SU-DHL-6 (cell line): ENCODE measurements around the gene GBX2.

Experiments used
- H2AFZ ChIP-seq: fragments of 200-600 bp; sonication (generic); 2 replicates; pipeline ENCODE4 v1.6.1; 2014; ENCODE audit warnings: low read depth, mild to moderate bottlenecking, moderate library complexity, mixed read lengths, antibody characterized with exemption, low read length; ENCODE audit not compliant: severe bottlenecking
- H3F3A ChIP-seq: fragments of 200-600 bp; shearing (Covaris generic); 2 replicates; pipeline ENCODE4 v1.6.0; 2016; ENCODE audit warnings: antibody characterized with exemption, mild to moderate bottlenecking; ENCODE audit not compliant: insufficient read depth
- H3K27ac ChIP-seq: fragments of 200-600 bp; sonication (generic); 2 replicates; pipeline ENCODE4 v1.5.1; 2016; ENCODE audit warnings: low read depth, mild to moderate bottlenecking, low read length, moderate library complexity, mixed read lengths
- H3K27me3 ChIP-seq: fragments of 200-600 bp; sonication (generic), shearing (Covaris generic); 2 replicates; pipeline ENCODE4 v1.6.0; 2014; ENCODE audit warnings: mild to moderate bottlenecking, low read length
- H3K36me3 ChIP-seq: fragments of 200-600 bp; sonication (generic); 2 replicates; pipeline ENCODE4 v1.6.1; 2014; ENCODE audit warnings: mild to moderate bottlenecking, low read length, mixed read lengths
- H3K4me2 ChIP-seq: fragments of 300-600, 200-600 bp; shearing (Covaris generic), sonication (generic); 2 replicates; pipeline ENCODE4 v1.6.0; 2014; ENCODE audit warnings: low read length, low read depth, mild to moderate bottlenecking; ENCODE audit not compliant: poor library complexity, severe bottlenecking
- H3K4me3 ChIP-seq: fragments of 200-600 bp; sonication (generic); 2 replicates; pipeline ENCODE4 v1.5.1; 2014; ENCODE audit warnings: antibody characterized with exemption, low read length, mild to moderate bottlenecking, mixed read lengths; ENCODE audit not compliant: insufficient read depth, poor library complexity, severe bottlenecking
- H3K79me2 ChIP-seq: fragments of 200-600 bp; sonication (generic); 2 replicates; pipeline ENCODE4 v1.6.1; 2014; ENCODE audit warnings: mild to moderate bottlenecking, low read length, moderate library complexity; ENCODE audit not compliant: insufficient read depth
- H3K9ac ChIP-seq: fragments of 200-600 bp; sonication (generic); 2 replicates; pipeline ENCODE4 v1.7.0; 2014; ENCODE audit warnings: mild to moderate bottlenecking, low read length
- H3K9me2 ChIP-seq: fragments of 200-600 bp; sonication (generic); replicated peaks from 2 replicates; pipeline ENCODE4 v1.6.1; 2014; ENCODE audit warnings: low read length; ENCODE audit not compliant: insufficient read depth
- H3K9me3 ChIP-seq: fragments of 200-600 bp; sonication (generic); 2 replicates; pipeline ENCODE4 v1.6.1; 2014; ENCODE audit warnings: low read length, mixed read lengths; ENCODE audit not compliant: insufficient read depth
- H4K20me1 ChIP-seq: fragments of 200-600 bp; sonication (generic); 2 replicates; pipeline ENCODE4 v1.6.1; 2014; ENCODE audit warnings: low read depth, mild to moderate bottlenecking, antibody characterized with exemption, low read length, moderate library complexity, mixed read lengths
- EZH2phosphoT487 ChIP-seq: fragments of 200-600 bp; sonication (generic), shearing (Covaris generic); conservative IDR thresholded peaks from 2 replicates; pipeline ENCODE4 v1.6.1; 2018; ENCODE audit warnings: mild to moderate bottlenecking, antibody characterized with exemption, low read length, moderate library complexity, mixed read lengths
- TF ChIP-seq, protein P1 (sequence below): fragments of 200-600 bp; sonication (generic); IDR thresholded peaks from one replicate; pipeline ENCODE4 v1.5.1; 2017; ENCODE audit warnings: antibody characterized with exemption, mild to moderate bottlenecking, low read length, moderate library complexity; ENCODE audit not compliant: insufficient read depth, poor library complexity, severe bottlenecking

Gene GBX2

DNA sequence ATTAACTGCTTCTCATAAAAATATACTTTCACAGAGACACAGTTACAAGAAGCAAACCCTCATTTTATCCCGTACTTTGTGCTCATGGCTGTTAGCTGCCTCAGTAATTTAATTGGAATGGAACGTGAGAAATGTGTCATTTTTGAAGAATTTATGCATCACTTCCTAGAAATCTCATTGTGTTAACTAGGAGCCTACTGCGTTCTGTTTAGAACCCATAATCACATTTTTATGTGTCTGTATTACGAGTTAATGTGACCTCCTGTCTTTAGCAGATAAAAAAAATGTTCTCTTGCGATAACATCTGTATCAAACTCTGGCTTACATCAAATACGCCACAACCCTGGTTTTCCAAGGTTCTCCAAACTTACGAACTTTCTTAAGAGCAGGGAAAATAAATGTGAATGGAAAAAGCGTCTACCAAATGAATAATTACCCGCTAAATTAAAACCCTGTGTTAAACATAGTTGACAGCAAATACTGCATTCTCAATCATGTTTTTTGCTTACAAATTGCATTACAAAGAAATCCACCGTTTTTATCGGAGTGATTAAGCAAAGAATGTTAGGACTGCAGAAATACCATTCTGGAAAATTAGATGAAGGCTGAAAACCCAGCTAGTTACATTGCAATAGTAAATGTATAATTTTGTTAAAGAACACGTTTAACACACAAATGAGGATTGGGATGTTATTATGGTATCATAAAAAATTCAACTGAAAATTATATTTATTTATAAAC, 12.1 kb upstream of the GBX2 start:
- H3K36me3 ChIP-seq = no peaks in the 10 kb centered on the region
- H3K27ac ChIP-seq = no peak overlapping the region
- no peaks in the 10 kb centered on the region for H3K9me3 ChIP-seq
- no peaks in the 10 kb centered on the region for H4K20me1 ChIP-seq
- H3K27me3 ChIP-seq = no peaks in the 10 kb centered on the region
- H3K79me2 ChIP-seq = no peaks in the 10 kb centered on the region
- TF ChIP-seq, protein P1, sequence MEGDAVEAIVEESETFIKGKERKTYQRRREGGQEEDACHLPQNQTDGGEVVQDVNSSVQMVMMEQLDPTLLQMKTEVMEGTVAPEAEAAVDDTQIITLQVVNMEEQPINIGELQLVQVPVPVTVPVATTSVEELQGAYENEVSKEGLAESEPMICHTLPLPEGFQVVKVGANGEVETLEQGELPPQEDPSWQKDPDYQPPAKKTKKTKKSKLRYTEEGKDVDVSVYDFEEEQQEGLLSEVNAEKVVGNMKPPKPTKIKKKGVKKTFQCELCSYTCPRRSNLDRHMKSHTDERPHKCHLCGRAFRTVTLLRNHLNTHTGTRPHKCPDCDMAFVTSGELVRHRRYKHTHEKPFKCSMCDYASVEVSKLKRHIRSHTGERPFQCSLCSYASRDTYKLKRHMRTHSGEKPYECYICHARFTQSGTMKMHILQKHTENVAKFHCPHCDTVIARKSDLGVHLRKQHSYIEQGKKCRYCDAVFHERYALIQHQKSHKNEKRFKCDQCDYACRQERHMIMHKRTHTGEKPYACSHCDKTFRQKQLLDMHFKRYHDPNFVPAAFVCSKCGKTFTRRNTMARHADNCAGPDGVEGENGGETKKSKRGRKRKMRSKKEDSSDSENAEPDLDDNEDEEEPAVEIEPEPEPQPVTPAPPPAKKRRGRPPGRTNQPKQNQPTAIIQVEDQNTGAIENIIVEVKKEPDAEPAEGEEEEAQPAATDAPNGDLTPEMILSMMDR = no peak
- no peak for TF ChIP-seq EZH2phosphoT487
- H2AFZ ChIP-seq = no peak overlapping the region
- H3K9me2 ChIP-seq = no peaks in the 10 kb centered on the region
- H3K4me2 ChIP-seq = no peak overlapping the region
- no peaks in the 10 kb centered on the region for H3F3A ChIP-seq
- no peak overlapping the region for H3K4me3 ChIP-seq
- no peak overlapping the region for H3K9ac ChIP-seq

DNA sequence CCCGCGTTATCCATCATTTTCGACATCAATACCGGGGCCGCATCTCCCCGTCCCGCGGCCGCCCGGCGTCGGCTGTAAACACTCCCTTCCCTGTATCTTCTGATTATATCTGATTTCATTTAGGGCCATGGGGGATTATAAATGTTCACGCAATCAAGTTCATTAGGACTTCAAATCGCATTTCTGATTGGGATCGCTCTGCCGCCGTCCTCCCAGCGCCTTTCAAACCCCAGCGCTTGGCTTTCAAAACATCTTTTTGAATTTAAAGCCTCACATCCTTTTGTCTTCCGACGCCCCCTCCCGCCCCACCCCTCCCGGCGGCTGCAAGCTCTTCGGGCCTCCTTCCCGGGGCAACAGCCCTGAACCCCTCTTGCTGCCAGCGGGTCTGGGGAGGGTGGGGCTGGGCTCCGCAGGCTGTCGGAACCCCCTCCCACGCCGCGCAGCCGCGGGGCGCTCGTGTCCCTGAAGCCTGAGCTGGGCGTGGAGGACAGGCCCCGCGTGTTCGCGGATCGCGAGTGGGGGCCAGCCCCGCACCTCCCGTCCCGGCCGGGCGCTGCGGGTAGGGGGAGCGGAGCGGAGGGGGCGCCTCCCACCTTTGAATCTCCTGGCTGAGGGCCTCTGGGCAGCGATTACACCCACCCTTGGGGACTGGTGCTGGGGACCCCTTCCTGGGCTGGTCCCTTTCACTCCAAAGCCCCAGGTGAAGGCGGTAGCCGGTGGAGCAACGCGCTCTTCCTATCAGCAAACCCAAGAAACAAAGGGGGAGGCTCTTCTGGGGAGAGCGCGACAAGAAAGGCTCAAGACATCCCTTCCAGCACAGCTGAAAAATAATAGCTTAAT, 11.3 kb upstream of the GBX2 start:
- Histone ChIP-seq H3K36me3 (no peaks in the 10 kb centered on the region), H3K4me2 (no peak overlapping the region), H3K9me3 (no peaks in the 10 kb centered on the region), H3K27ac (no peak overlapping the region), H3K9ac (no peak overlapping the region), H3K27me3 (no peaks in the 10 kb centered on the region), H2AFZ (no peak overlapping the region), H3K79me2 (no peaks in the 10 kb centered on the region), H3K4me3 (no peak overlapping the region), H3F3A (no peaks in the 10 kb centered on the region), H3K9me2 (no peaks in the 10 kb centered on the region), H4K20me1 (no peaks in the 10 kb centered on the region)
- TF ChIP-seq, protein P1 = no peak
- TF ChIP-seq EZH2phosphoT487 = no peak

DNA sequence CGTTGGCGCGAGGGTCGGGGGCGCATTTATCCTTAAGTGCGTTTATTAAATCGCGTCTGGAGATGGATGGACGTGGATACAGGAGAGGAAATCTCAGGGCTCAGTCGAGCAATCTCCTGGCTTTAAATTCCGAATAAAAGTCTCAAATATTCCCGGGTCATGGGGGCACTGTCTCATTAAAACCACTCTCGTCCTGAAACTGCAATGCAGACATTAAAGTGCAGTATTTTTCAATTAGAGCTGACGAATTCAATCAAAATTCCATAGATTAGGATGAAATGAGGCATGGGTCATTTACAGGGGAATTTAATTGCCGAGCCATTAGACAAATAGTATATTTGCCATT, 10.7 kb upstream of the GBX2 start:
- TF ChIP-seq EZH2phosphoT487 = no peak
- TF ChIP-seq, protein P1 = no peak
- Histone ChIP-seq H4K20me1 (no peaks in the 10 kb centered on the region), H3K79me2 (no peaks in the 10 kb centered on the region), H3K36me3 (no peaks in the 10 kb centered on the region), H3K9me3 (no peaks in the 10 kb centered on the region), H3K27me3 (no peaks in the 10 kb centered on the region), H3K4me3 (no peak overlapping the region), H2AFZ (no peak overlapping the region), H3F3A (no peaks in the 10 kb centered on the region), H3K9ac (no peak overlapping the region), H3K4me2 (no peak overlapping the region), H3K9me2 (no peaks in the 10 kb centered on the region), H3K27ac (no peak overlapping the region)
